GM12891 (cell line): Measurements from ENCODE around the gene HTT.

ENCODE experiments used
- PAX5 ChIP-seq: IDR thresholded peaks from 2 replicates; pipeline ENCODE4 v1.6.1; 2011; ENCODE audit warnings: low read length, moderate library complexity, mild to moderate bottlenecking; ENCODE audit not compliant: insufficient read depth, severe bottlenecking
- POLR2A ChIP-seq: IDR thresholded peaks from 2 replicates; pipeline ENCODE4 v1.6.1; 2011; ENCODE audit warnings: low read depth, low read length, control low read depth
- POLR2AphosphoS5 ChIP-seq: IDR thresholded peaks from 2 replicates; pipeline ENCODE4 v1.6.1; 2011; ENCODE audit warnings: low read depth, low read length, control low read depth
- POU2F2 ChIP-seq: IDR thresholded peaks from 2 replicates; pipeline ENCODE4 v1.6.1; 2011; ENCODE audit warnings: low read depth, mild to moderate bottlenecking, control low read depth, low read length, moderate library complexity
- SPI1 ChIP-seq: IDR thresholded peaks from 2 replicates; pipeline ENCODE4 v1.6.1; 2011; ENCODE audit warnings: low read depth, low read length, control low read depth
- TAF1 ChIP-seq: IDR thresholded peaks from 2 replicates; pipeline ENCODE4 v1.6.1; 2011; ENCODE audit warnings: low read depth, low read length, control low read depth

- TF ChIP-seq POLR2AphosphoS5 = no peak
- TF ChIP-seq POLR2A = no peak
- TF ChIP-seq TAF1 = no peak
- TF ChIP-seq SPI1 = no peak
- TF ChIP-seq POU2F2 = no peak
- no peak for TF ChIP-seq PAX5
Measured at GRCh38 chr4:3215733-3216132, 141.3 kb downstream of the HTT start.
